Left forelimb (tissue), 1 donor: ENCODE data around the gene SLC24A4.

ENCODE experiments used
- DNase-seq: peaks from one replicate; pipeline ENCODE4 v3.0.0-alpha.2; 2018; ENCODE audit warnings: low spot score

Gene SLC24A4

GRCh38 chr14:92458136-92459029 lies 135.4 kb downstream of the SLC24A4 start:
- no peak for DNase-seq

GRCh38 chr14:92459030-92459949 lies 136.3 kb downstream of the SLC24A4 start:
- no peak for DNase-seq

GRCh38 chr14:92459950-92460421 lies 137.0 kb downstream of the SLC24A4 start:
- DNase-seq = no peak

GRCh38 chr14:92460541-92460915 lies 137.6 kb downstream of the SLC24A4 start:
- no peak for DNase-seq

GRCh38 chr14:92460916-92461579 lies 138.1 kb downstream of the SLC24A4 start:
- DNase-seq = no peak

GRCh38 chr14:92461891-92462290 lies 138.9 kb downstream of the SLC24A4 start:
- DNase-seq = no peak

GRCh38 chr14:92462568-92462967 lies 139.6 kb downstream of the SLC24A4 start:
- DNase-seq = no peak

- no peak for DNase-seq
These were observed 140.2 kb downstream of the SLC24A4 start for GRCh38 chr14:92463141-92463540.

GRCh38 chr14:92464156-92464555 lies 141.2 kb downstream of the SLC24A4 start:
- DNase-seq = no peak

- DNase-seq = no peak
These were observed 141.8 kb downstream of the SLC24A4 start for GRCh38 chr14:92464716-92465115.

- no peak for DNase-seq
These were observed 142.5 kb downstream of the SLC24A4 start for GRCh38 chr14:92465353-92466055.

- no peak for DNase-seq
These were observed 143.1 kb downstream of the SLC24A4 start for GRCh38 chr14:92466059-92466458.

- DNase-seq = no peak
These were observed 146.6 kb downstream of the SLC24A4 start for GRCh38 chr14:92469515-92469914.

- DNase-seq = no peak
These were observed 147.2 kb downstream of the SLC24A4 start for GRCh38 chr14:92470215-92470614.

- DNase-seq = no peak
These were observed 147.8 kb downstream of the SLC24A4 start for GRCh38 chr14:92470811-92471210.

- DNase-seq = no peak
These were observed 149.0 kb downstream of the SLC24A4 start for GRCh38 chr14:92471919-92472318.

GRCh38 chr14:92472860-92473259 lies 149.9 kb downstream of the SLC24A4 start:
- DNase-seq = no peak

GRCh38 chr14:92473261-92473968 lies 150.4 kb downstream of the SLC24A4 start:
- DNase-seq = no peak

- DNase-seq = no peak
These were observed 151.1 kb downstream of the SLC24A4 start for GRCh38 chr14:92473969-92474535.

- no peak for DNase-seq
These were observed 152.1 kb downstream of the SLC24A4 start for GRCh38 chr14:92475037-92475436.
